ENCODE results near the gene SHISA9.

GRCh38 chr16:13154799-13155198, 253.4 kb downstream of the SHISA9 start:
- TF ChIP-seq ZNF274 (IDR thresholded peaks at IDR 0.05; ENCODE audit: low read depth, low read length) (no peak), YY1 (IDR thresholded peaks at IDR 0.05; ENCODE audit: insufficient read depth, insufficient read length) (no peak), SUZ12 (IDR thresholded peaks at IDR 0.05; ENCODE audit: extremely low read depth, insufficient read depth, insufficient read length) (no peak)
